ENCODE measurements around the gene TTC12. TPM values are rescaled to one million over a fixed set of nuclear protein-coding genes. Genes with fewer than 3 reads are reported as not detected.

Gene TTC12
- polyA plus RNA-seq, 1 donor from 2014 or later, result 4.2 TPM

- no peaks in the 10 kb centered on the region for H3K79me2 ChIP-seq (replicated peaks; ENCODE audit: insufficient read depth, low read length)
- no peaks in the 10 kb centered on the region for H3K9me2 ChIP-seq (ENCODE audit: insufficient read depth, low read length)
- H3K27ac ChIP-seq (ENCODE audit: low read length), result no peak overlapping the region
- H3K9ac ChIP-seq (ENCODE audit: low read length), result no peak overlapping the region
- H4K20me1 ChIP-seq (ENCODE audit: insufficient read depth), result no peaks in the 10 kb centered on the region
- no peak for TF ChIP-seq EP300 (conservative IDR thresholded peaks at IDR 0.05; ENCODE audit: poor library complexity, severe bottlenecking)
- TF ChIP-seq TAF1 (IDR thresholded peaks at IDR 0.05; ENCODE audit: low read depth), result no peak
- TF ChIP-seq MXI1 (conservative IDR thresholded peaks at IDR 0.05; ENCODE audit: poor library complexity, severe bottlenecking), result no peak
- TF ChIP-seq SMC3 (conservative IDR thresholded peaks at IDR 0.05; ENCODE audit: poor library complexity), result no peak
- TF ChIP-seq POLR2AphosphoS5 (IDR thresholded peaks at IDR 0.05), result no peak
- TF ChIP-seq, protein P1, sequence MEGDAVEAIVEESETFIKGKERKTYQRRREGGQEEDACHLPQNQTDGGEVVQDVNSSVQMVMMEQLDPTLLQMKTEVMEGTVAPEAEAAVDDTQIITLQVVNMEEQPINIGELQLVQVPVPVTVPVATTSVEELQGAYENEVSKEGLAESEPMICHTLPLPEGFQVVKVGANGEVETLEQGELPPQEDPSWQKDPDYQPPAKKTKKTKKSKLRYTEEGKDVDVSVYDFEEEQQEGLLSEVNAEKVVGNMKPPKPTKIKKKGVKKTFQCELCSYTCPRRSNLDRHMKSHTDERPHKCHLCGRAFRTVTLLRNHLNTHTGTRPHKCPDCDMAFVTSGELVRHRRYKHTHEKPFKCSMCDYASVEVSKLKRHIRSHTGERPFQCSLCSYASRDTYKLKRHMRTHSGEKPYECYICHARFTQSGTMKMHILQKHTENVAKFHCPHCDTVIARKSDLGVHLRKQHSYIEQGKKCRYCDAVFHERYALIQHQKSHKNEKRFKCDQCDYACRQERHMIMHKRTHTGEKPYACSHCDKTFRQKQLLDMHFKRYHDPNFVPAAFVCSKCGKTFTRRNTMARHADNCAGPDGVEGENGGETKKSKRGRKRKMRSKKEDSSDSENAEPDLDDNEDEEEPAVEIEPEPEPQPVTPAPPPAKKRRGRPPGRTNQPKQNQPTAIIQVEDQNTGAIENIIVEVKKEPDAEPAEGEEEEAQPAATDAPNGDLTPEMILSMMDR (IDR thresholded peaks at IDR 0.05; ENCODE audit: poor library complexity, severe bottlenecking), result no peak
- TF ChIP-seq, protein P2, sequence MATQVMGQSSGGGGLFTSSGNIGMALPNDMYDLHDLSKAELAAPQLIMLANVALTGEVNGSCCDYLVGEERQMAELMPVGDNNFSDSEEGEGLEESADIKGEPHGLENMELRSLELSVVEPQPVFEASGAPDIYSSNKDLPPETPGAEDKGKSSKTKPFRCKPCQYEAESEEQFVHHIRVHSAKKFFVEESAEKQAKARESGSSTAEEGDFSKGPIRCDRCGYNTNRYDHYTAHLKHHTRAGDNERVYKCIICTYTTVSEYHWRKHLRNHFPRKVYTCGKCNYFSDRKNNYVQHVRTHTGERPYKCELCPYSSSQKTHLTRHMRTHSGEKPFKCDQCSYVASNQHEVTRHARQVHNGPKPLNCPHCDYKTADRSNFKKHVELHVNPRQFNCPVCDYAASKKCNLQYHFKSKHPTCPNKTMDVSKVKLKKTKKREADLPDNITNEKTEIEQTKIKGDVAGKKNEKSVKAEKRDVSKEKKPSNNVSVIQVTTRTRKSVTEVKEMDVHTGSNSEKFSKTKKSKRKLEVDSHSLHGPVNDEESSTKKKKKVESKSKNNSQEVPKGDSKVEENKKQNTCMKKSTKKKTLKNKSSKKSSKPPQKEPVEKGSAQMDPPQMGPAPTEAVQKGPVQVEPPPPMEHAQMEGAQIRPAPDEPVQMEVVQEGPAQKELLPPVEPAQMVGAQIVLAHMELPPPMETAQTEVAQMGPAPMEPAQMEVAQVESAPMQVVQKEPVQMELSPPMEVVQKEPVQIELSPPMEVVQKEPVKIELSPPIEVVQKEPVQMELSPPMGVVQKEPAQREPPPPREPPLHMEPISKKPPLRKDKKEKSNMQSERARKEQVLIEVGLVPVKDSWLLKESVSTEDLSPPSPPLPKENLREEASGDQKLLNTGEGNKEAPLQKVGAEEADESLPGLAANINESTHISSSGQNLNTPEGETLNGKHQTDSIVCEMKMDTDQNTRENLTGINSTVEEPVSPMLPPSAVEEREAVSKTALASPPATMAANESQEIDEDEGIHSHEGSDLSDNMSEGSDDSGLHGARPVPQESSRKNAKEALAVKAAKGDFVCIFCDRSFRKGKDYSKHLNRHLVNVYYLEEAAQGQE (IDR thresholded peaks at IDR 0.05; ENCODE audit: borderline replicate concordance), result no peak
- no peak for TF ChIP-seq EZH2 (IDR thresholded peaks at IDR 0.05; ENCODE audit: borderline replicate concordance, insufficient read depth, low read length, poor library complexity, severe bottlenecking)
- TF ChIP-seq RAD21 (conservative IDR thresholded peaks at IDR 0.05), result no peak
- peaks cover 11% of the 10 kb centered on the region for H3K27me3 ChIP-seq (ENCODE audit: insufficient read depth, low read depth, low read length)
- no peak overlapping the region for H3K4me3 ChIP-seq (ENCODE audit: low read length)
- no peaks in the 10 kb centered on the region for H3K9me3 ChIP-seq (ENCODE audit: low read length)
- no peak overlapping the region for H2AFZ ChIP-seq (ENCODE audit: low read depth, low read length)
- H3K4me2 ChIP-seq (ENCODE audit: low read length), result no peak overlapping the region
- no peaks in the 10 kb centered on the region for H3F3A ChIP-seq (ENCODE audit: insufficient read depth, low read length, poor library complexity, severe bottlenecking)
- no peaks in the 10 kb centered on the region for H3K36me3 ChIP-seq (ENCODE audit: insufficient read depth, low read length)
Measured at GRCh38 chr11:113389272-113389671, 74.9 kb downstream of the TTC12 start.

- H3K9me2 ChIP-seq (ENCODE audit: insufficient read depth, low read length), result no peaks in the 10 kb centered on the region
- no peaks in the 10 kb centered on the region for H3K79me2 ChIP-seq (replicated peaks; ENCODE audit: insufficient read depth, low read length)
- H3K9me3 ChIP-seq (ENCODE audit: low read length), result no peaks in the 10 kb centered on the region
- H3K4me3 ChIP-seq (ENCODE audit: low read length), result no peak overlapping the region
- H3F3A ChIP-seq (ENCODE audit: insufficient read depth, low read length, poor library complexity, severe bottlenecking), result no peaks in the 10 kb centered on the region
- TF ChIP-seq, protein P2 (IDR thresholded peaks at IDR 0.05; ENCODE audit: borderline replicate concordance), result no peak
- TF ChIP-seq EZH2 (IDR thresholded peaks at IDR 0.05; ENCODE audit: borderline replicate concordance, insufficient read depth, low read length, poor library complexity, severe bottlenecking) (no peak), RAD21 (conservative IDR thresholded peaks at IDR 0.05) (no peak), TAF1 (IDR thresholded peaks at IDR 0.05; ENCODE audit: low read depth) (no peak)
- TF ChIP-seq, protein P1 (IDR thresholded peaks at IDR 0.05; ENCODE audit: poor library complexity, severe bottlenecking), result no peak
- H3K27me3 ChIP-seq (ENCODE audit: insufficient read depth, low read depth, low read length), result peaks cover 10% of the 10 kb centered on the region
- no peak overlapping the region for H3K27ac ChIP-seq (ENCODE audit: low read length)
- H2AFZ ChIP-seq (ENCODE audit: low read depth, low read length), result no peak overlapping the region
- no peak overlapping the region for H3K9ac ChIP-seq (ENCODE audit: low read length)
- no peak overlapping the region for H3K4me2 ChIP-seq (ENCODE audit: low read length)
- H3K36me3 ChIP-seq (ENCODE audit: insufficient read depth, low read length), result no peaks in the 10 kb centered on the region
- H4K20me1 ChIP-seq (ENCODE audit: insufficient read depth), result no peaks in the 10 kb centered on the region
Measured at GRCh38 chr11:113392236-113392921, 78.0 kb downstream of the TTC12 start.
